GM04503 (cell line): ENCODE measurements around the gene IDUA.
A peak's percentile ranks its signal among the peaks of the same experiment; 100 is the strongest.
"Not testable (repeated sequence)": the region's sequence is repeated elsewhere in the genome, so short reads cannot be mapped to it uniquely, and the experiment has no call there.

Experiments
- DNase-seq: peaks from one replicate; pipeline ENCODE4 v3.0.0-alpha.2; 2012; ENCODE audit warnings: low read depth

IDUA gene

DNA sequence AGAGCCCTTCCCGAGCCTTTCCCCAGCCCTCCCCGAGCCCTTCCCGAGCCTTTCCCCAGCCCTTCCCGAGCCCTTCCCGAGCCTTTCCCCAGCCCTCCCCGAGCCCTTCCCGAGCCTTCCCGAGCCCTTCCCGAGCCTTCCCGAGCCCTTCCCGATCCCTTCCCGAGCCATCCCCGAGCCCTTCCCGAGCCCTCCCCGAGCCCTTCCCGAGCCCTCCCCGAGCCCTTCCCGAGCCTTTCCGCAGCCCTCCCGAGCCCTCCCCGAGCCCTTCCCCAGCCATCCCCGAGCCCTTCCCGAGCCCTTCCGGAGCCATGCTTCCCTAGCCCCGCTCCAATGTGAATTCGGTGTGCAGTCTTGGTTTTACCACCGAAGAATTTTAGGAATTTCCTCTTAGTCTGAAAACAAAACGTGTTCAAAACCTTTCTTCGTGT, 59.8 kb downstream of the IDUA start:
- peak; percentile 27 for DNase-seq

DNA sequence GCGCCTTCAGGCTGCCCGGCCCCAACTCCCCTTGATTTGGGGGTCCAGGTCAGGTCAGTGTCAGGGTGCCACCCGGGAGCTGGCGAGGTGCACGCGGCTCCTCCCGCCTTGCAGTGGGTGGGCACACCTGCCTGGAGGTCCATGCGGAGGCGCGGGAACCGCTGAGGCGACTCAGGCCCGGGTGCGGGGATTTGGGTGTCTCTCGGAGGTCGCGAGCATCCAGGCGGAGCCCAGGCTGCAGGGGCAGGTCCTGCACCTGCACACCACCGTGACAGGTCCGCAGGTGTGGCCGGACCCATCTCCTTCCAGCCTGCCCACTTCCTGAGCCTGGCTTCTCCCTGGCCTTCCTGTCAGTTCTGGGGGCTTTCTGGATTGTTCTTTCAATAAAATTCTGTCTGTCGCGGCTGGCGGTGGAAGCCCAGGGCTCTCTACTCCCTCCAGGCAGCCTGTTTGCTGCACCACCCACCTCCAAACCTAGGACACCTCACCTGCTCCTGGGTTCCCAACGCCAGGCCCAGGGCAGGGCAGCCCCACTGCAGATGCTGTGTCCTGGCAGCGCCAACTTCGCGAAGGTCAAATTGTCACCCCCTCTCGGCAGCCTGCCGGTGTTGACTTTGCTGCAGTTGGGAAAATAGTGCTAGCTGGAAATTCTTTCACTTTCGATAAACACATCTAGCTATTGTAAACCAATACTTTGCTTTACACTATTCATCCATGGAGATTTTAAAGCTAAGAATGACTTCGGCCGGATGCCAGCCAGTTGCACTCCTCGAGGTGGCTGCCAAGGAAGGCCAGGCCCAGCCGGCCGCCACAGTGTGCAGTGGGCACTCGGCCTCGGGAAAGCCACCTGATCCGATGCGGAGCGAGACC, 60.5 kb downstream of the IDUA start:
- no peak for DNase-seq

DNA sequence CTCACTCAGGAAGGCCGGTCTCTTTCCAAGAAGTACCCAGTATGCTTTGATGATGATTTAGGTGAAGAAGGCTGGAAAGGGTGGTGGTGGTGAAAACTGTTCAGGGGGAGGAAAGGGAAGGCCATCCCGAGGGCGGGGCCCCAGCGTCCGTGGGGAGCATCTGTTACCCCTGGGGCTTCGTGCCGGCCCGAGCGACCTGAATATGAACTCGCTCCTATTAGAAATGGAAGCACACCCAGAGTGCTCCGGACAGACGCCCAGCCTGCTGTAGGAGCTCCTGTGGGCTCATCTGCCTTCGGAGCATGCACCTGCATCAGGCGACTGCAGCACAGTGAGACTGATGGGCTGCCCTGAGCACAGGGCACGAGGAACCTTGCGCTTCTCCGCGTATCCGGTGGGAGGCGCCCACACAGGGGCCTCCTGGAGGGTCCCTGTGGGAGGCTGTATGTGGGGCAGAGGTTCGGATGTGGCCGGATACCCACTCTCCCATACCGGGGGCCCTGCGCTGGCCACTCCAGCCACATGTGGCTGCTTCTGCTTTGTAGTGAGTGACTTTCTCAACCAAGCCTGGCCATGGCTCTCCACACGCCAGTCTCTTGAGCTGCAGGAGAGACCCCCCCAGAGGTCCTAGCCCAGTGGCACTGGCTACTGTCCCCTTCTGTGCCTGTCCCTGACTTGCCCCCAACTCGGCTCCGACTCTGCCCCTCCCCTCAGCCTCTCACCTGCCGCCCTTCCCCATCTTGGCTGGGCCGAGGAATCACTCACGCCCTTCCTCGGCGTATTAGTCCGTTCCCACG, 61.3 kb downstream of the IDUA start:
- DNase-seq: no peak

DNA sequence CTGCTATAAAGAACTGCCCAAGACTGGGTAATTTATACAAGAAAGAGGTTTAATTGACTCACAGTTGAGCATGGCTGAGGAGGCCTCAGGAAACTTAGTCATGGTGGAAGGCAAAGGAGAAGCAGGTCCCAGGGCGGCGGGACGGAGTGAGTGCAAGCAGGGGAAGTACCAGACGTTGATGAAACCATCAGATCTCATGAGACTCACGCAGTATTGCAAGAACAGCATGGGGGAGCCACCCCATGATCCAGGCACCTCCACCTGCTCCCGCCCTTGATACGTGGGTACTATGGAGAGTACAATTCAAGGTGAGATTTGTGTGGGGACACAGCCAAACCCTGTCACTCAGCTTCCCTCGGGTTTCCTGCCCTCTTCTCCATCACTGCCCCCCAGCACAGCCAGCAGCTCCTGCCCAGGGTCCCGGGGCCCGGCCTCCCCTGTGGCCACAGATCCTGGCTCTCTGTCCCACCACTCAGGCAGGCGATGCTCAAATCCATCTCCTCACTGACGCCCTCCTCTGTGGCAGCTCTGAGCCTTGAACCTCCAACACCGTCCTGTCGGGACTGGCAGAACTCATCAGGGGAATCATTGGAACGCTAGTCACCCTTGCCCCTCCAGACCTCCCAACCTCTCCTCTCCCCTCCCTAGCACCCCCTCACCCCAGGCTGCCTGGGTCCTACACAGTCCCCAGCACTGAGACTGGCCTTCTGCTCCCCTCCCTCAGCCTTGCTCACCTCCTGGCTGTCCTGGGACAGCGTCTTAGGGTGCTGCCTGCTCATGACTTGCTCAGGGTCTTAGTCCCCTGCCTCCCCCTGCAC, 62.1 kb downstream of the IDUA start:
- no peak for DNase-seq

DNA sequence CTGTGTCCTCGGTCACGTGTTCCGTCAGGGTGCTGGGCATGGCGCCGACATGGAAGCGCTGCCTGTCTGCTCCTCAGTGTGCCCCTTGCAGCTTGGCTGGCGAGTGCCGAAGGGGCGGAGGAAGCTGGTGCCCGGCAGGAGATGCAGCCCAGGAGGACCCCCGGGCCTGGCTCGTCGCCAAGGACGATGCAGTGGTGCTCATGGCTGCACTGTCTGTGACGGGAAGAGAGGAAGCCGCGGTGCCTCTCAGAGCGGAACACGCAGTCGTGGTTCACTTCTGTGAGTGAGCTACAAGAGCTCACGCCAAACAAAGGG, 62.7 kb downstream of the IDUA start:
- no peak for DNase-seq

DNA sequence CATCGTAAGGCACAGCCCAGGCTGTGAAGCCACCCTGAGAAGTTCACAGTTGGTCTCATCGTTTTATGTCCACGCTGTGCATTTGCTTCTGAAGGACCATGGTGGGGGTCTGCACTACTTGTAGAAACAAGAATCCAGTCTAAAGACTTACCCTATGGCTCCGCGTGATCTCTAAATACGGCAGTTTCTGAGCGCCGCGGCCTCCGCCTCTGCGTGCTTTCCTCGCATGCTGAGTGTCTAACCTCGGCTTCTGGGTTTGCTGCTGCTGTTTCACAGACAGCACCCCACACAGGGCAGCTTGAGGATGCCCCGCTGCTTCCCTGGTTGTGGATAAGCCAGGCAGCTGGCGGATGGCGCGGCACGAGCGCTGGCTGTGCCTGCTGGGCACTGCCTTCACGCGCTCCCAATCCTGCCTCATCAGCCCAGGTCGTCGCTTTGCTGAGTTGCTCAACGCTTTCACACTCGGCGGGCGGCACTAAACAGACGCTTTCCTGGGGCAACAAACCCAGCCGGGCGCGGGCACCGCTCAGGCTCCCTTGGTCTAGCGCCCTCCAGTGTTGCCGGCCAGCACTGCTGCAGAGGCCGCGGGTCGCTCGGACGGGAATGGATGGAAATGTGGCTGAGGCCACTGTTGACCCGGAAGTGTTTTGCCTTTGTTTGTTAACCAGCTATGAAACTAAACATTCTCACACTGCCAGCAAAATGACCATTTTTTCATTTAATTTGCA, 63.8 kb downstream of the IDUA start:
- no peak for DNase-seq

DNA sequence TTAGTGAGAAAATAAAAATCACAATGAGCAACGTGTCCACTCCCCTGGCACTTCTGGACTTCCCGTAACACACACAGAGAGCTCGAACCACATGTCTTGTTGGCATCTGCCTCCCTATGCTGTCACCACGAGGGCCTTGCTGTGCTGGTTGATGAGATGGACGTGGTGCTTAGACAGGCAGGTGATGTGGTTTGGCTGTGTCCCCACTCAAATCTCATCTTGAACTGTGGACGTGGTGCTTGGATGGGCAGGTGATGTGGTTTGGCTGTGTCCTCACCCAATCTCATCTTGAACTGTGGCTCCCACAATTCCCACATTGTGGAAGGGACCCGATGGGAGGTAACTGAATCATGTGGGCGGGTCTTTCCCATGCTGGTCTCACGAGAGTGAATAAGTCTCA, 64.6 kb downstream of the IDUA start:
- DNase-seq: no peak

DNA sequence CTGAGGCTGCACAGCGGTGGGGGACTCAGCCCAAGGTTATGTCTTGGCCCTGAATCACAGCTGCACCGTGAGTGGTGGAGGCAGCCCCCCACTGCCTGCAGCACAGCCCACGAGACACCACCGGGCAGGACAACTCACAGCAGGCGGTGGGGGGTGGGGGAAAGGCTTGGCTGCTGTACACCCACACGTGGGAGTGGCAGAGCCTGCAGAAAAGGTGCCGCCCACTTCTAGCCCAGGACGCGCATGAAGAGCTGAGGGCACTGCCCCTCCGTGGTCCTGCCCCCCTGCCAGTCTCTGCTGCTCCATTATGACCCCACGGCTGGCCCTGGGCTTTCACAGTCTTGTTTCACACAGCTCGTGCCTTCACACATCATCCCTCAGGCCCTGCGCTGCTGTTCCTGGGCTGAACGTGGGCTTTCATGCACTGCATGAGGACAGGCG, 65.4 kb downstream of the IDUA start:
- DNase-seq: no peak

DNA sequence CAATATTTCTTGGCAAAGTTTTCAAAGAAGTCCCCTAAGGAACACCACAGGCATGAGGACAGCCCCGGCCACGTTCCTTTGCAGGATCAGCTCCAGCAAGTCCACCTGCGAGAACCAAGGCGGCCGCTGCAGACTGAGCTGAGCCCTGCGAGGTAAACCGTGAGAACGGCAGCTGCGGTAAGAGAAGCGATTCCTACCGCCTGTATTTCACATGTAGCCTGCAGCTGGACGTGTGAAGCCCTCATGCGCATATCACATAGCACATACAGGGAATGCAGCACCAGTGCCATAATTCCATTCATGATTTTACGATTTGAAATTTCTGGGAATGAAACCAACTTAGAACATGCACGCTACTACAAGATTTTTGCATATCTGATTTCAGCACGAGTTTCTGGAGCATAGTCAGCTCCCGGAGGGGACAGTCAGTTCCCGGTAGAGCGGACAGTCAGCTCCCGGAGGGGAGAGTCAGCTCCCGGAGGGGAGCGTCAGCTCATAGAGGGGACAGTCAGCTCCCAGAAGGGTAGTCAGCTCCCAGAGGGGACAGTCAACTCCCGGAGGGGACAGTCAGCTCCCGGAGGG, 66.3 kb downstream of the IDUA start:
- DNase-seq: peak; percentile 83

DNA sequence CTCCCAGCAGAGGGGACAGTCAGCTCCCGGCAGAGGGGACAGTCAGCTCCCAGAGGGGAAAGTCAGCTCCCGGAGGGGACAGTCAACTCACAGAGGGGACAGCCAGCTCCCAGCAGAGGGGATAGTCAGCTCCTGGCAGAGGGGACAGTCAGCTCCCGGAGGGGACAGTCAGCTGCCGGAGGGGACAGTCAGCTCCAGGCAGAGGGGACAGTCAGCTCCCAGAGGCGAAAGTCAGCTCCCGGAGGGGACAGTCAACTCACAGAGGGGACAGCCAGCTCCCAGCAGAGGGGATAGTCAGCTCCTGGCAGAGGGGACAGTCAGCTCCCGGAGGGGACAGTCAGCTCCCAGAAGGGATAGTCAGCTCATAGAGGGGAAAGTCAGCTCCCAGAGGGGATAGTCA, 67.0 kb downstream of the IDUA start:
- DNase-seq: not testable (repeated sequence)
